Fibroblast of skin of right quadriceps (primary cell): ENCODE measurements around the gene KCNG3.

ENCODE experiments used
- DNase-seq: peaks from one replicate; pipeline ENCODE4 v3.0.0-alpha.2; 2013

KCNG3 gene, protein sequence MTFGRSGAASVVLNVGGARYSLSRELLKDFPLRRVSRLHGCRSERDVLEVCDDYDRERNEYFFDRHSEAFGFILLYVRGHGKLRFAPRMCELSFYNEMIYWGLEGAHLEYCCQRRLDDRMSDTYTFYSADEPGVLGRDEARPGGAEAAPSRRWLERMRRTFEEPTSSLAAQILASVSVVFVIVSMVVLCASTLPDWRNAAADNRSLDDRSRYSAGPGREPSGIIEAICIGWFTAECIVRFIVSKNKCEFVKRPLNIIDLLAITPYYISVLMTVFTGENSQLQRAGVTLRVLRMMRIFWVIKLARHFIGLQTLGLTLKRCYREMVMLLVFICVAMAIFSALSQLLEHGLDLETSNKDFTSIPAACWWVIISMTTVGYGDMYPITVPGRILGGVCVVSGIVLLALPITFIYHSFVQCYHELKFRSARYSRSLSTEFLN

DNA sequence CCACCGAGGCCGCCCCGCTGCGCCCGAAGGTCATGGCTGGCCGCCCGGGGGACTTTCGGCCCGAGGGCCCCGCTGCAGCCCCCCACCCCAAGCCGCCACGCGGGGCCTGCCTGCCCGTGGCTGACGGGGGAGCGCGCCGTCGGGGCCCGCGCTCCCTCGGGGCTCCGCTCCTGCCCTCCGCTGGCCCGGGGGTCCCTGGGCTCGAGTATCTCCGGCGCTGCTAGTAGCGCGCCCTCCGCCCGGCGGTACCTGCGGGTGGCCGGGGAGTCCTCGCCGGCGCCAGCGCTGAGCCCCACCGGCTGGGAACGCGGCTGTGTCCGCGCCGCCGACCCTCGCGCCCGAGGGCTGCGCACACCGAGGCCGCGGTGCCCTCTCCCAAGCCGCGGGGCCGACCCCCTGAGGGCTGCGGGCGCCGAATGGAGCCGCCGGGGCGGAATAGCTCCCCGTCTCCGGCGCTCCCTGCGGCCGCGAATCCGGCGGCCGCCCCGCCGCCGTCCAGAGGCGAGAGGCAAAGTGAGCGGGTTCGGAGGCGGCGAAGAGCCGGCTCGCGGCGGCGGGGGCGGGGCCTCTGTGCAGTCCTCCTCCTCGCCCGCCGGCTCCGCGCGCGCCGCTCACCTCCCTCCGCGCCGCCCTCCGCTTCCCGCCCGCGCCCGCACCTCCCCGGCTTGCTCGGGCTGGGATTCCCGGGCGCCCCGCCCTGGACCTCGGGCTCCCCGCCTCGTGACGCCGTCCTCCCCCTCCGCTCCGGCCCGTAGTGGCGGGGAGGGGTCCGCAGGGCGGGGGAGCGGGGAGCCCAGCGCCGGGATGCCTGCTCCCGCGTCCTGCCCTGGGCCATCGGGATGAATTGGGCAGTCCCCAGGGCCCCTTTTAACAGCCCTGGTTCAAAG lies at the start of gene KCNG3:
TSS of gene KCNG3 (minus strand) at position 515 of the 887 bp plus-strand sequence. CDS start at position 34, 481 bp downstream.
- peak; percentile 34 for DNase-seq

DNA sequence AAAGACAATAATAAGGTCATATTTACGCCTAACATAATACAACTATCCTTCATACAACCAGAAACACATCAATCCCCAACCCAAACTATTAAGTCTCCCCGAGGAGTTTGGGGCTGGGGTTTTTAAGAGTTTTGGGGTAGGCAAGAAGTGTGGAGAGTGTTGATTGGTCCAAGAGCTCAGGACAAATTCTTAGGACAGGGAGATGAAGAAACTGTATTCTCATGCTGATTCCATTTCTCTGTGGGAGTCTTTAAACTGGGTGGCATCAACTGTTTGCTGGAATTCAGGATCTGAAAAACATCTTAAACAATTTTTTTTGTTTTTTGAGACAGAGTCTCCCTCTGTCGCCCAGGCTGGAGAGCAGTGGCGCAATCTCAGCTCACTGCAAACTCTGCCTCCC lies 49.1 kb upstream of the KCNG3 start:
- DNase-seq: no peak

DNA sequence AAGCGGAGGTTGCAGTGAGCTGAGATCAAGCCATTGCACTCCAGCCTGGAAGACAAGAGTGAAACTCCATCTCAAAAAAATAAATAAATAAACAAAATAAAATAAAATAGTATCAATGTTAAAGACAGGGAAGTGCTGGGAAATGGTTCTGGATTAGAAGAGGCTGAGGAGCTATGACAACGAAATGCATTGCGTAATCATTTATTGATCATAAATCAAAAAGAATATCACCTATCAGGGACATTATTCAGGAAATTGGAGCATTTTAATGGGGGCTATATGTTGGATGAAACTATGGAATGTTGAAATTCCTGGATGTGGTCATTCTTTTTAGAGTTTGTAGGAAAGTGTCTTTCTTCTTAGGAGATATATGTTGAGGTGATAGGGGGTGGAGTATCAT lies 43.7 kb upstream of the KCNG3 start:
- DNase-seq: no peak

DNA sequence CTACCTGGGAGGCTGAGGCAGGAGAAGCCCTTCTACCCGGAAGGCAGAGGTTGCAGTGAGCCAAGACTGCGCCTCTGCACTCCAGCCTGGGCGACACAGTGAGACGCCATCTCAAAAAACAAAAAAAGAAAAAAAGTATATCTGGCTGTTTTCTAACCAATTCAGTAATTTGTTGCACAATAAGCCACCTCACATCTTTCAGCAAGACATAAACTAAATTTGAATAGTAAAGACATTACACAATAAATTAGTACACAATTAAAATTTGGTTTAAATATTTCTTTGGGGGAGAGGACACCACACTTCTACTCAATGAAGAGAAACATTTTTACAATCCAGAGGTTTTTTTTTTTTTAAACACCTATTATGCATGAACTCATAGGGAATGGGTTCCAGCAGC lies 38.6 kb upstream of the KCNG3 start:
- DNase-seq: no peak

DNA sequence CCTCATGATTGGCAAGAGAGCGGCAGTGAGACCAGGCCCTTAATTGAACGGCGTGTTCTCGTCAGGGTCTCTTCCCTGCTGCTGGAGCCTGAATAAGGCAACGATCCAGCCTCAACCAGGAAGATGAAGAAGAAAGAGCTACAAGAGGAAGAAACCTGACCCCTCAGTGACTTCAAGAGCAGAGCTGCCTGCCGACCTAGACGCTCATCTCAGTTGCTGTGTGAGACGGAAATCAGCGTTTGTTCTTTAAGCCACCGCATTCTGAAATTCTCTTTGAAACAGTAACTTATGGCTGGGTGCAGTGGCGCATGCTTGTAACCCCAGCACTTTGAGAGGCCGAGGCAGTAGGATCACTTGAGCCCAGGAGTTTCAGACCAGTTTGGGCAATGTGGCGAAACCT lies 29.6 kb upstream of the KCNG3 start:
- no peak for DNase-seq

DNA sequence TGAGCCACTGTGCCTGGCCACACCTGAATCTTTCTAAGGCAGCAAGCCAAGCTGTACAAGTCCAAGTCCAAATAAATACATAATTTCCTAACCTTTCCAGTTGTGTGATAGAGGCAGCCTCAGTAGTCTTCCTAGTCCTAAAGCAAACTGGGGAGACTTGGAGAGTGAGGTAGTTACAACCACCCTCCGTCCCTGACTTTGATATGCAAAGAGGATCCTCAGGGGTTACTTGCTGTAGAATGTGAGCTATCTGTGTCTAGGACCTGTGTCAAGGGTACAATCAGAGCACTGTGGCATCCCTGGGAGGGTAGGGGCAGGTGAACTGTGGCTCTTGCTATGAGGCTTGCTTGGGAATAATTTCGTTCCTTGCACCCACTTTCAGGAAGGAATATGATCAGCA lies 28.3 kb upstream of the KCNG3 start:
- no peak for DNase-seq

DNA sequence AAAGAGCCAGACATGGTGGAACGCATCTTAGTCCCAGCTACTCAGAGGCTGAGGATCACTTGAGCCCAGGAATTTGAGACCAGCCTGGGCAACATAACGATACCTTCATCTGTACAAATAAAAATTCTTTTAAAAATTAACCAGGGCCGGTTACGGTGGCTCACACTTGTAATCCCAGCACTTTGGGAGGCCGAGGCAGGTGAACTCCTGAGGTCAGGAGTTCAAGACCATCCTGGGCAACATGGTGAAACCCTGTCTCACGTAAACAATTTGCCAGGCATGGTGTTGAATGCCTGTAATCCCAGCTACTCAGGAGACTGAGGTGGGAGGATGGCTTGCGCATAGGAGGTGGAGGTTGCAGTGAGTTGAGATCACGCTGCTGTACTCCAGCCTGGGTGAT lies 25.8 kb upstream of the KCNG3 start:
- no peak for DNase-seq

DNA sequence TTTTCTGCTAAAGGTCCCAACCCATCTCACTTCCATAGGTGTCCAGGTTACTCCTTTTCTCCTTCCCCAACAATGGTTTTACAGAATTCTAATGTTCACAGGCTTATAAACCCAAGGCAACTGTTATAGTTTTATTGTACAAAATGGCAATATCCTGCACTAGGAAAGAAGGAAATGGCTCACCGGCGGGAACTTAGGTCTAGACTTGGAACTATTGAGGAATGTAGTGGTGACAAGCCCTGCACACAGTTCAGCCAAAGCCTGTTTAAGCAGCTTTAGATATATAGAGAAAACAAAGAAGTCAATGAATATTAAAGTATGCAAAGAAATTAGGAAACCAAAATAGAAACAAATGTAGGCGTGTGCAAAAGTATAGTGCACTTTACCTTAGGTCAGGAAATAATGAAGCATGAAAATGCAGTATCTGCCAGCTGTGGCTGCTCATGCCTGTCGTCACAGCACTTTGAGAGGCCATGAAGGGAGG lies 22.7 kb upstream of the KCNG3 start:
- DNase-seq: no peak

DNA sequence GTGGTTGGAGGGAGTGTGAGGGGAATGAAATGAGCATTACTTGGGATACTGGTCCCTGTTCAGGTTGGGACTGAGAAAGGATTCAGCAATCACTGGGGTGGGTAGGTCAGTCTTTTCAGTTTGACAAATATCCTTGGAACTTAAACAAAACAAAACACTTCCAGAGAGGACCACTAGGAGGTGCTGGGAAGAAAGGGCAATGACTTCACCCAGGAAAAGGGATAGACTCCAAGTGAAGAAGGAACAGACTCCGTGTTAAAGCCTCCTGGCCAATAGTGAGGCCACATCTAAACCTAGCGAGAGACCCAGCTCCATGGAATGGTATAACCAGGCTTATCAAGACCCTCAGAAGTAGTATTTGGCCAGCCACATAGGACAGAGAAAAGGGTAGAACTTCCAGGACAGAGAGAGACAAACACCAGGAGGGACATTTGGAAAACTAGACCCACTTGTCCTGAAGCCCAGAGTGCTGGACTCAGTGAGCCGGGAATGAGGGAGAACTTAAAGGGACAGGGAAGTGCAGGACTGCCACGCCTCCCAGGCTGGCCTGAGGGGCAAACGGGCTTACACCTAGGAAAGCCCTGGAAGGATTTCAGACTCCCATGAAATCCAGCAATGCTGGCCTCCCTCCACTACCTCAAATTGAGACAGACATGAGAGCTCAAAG lies 19.6 kb upstream of the KCNG3 start:
- peak; percentile 38 for DNase-seq

DNA sequence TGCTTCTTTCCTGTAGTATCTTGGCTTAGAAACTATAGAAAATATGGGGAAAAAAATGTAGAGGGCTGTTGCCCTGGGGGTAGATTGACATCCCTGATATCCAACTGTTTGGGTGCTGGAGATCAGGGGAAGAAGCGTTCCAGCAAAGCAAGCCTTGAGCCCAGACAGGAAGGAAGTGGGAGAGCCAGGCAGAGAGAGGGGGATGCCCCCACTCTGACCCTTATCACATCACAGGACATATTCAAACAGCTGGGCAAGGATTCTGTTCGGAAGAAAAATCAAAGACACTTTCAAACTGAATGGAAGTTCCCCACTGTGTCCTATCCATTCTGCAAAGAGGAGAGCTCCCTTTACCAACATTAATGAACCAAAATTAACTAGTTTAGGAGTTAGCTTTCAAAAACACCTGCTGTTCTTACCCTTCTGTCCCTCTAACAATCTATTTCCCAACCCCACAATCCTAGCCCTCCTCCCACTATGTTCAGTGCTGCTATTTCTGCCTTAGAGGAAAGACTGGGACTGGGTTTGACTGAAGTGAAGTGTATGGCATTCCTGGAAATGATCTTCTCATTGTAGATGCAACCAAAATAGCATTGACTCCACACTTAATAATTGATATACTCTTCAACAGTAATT lies 16.9 kb upstream of the KCNG3 start:
- no peak for DNase-seq

DNA sequence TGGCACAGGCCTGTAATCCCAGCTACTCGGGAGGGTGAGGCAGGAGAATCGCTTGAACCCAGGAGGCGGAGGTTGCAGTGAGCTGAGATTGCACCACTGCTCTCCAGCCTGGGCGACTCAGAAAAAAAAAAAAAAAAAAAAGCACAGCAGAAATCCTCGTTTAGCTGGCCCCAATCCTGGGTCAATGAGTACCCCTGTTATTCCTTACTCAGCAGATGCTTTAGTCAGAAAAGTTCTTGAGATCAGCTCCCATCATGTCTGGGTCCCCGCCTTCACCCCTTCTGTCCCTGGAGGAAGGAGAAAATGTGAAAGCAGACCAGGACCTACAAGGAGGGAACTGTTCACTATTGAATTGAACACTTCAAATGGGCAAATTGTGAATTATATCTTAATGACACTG lies 16.4 kb upstream of the KCNG3 start:
- DNase-seq: no peak

DNA sequence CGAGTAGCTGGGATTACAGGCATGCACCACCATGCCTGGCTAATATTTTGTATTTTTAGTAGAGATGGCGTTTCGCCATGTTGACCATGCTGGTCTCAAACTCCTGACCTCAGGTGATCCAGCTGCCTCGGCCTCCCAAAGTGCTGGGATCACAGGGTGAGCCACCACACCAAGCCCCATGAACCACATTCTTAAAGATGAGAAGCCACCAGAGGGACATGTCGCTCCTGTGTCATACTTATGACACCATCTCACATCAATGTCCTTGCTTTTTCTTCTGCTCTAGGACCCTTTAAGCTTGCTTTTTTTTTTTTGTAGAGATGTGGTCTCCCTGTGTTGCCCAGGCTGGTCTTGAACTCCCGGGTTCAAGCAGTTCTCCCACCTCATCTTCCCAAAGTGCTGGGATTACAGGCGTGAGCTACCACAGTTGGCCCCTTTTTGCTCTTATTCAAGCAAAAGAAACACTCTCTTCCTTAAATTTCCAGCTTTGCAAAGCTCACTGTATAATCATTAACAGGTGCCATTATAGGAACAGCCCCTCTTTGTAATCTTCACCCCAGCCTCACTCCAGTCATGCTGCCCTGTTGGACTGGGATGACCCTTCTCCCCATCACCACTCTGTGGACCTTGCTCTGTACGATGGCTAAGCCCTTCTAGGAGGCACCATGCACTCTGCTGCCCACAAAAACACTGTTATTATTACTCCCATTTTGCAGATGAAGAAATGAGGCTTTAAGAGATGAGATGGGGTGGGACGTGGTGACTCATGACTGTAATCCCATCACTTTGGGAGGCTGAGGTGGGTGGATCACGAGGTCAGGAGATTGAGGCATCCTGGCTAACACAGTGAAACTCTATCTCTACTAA lies 10.8 kb upstream of the KCNG3 start:
- DNase-seq: no peak

DNA sequence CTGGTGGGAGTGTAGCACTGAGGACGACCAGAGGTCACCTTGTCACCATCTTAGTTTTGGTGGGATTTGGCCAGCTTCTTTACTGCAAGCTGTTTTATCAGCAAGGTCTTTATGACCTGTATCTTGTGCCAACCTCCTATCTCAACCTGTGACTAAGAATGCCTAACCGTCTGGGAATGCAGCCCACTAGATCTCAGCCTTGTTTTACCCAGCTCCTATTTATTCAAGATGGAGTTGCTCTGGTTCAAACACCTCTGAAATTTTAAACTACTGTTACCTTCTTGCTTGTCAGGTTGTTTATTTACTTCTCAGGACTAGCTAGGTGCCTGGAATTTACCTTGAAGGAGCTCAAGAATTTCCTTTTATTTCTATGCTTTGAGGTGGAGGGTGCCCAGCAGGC lies 9.5 kb upstream of the KCNG3 start:
- DNase-seq: no peak

DNA sequence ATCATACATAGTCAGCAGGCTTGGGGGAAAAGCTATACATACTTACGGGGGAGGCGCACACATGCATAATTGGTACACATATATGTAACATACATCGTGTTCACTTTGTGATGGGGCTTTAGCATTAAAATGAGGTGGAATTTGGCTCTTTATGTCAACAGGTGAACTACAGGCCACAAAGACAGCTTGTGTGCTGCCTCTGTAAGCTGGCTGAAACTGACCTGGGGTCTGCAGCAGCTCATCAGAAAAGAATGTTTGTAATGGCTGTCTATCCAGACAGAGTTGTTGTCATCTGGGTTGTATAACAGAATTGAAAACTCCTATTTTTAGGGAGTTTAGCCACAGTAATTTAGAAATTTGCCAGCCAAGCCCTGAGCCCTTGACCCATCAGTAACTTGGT lies 4.7 kb upstream of the KCNG3 start:
- DNase-seq: no peak

DNA sequence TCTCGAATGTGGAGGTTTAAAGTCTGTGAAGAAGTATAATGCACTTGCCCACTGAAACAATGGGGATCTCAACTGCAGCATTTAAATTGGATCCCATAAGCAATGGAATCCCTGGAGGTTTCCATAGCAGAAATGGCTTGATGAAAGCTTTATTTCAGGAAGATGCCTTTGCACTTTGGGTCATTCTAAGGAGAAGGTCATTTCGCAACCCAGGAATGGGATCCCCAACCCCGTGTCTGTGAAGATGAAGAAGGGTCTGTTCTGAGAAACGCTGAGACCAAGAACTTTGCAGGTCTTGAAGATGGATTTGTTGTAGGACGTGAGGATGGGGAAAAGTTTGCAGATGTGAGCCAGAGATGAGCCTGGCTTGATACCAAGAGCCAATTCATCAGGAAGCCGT lies 1.8 kb upstream of the KCNG3 start:
- no peak for DNase-seq

DNA sequence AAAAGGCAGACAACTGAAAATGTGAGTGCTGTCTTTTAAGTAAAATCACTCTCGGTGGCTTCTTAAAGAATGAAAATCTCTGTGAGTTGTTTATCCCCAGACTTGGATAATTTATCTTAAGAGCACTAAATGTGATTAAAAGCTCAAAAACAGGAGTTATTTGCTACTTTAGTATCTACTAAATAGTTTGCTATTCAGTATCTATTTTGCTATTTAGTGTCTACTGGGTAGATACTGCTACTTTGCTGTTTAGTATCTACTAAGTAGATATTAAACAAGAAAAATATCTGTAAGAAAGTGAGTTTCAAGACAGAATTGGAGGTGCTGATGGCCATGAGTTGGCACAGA lies 1.4 kb upstream of the KCNG3 start:
- no peak for DNase-seq

DNA sequence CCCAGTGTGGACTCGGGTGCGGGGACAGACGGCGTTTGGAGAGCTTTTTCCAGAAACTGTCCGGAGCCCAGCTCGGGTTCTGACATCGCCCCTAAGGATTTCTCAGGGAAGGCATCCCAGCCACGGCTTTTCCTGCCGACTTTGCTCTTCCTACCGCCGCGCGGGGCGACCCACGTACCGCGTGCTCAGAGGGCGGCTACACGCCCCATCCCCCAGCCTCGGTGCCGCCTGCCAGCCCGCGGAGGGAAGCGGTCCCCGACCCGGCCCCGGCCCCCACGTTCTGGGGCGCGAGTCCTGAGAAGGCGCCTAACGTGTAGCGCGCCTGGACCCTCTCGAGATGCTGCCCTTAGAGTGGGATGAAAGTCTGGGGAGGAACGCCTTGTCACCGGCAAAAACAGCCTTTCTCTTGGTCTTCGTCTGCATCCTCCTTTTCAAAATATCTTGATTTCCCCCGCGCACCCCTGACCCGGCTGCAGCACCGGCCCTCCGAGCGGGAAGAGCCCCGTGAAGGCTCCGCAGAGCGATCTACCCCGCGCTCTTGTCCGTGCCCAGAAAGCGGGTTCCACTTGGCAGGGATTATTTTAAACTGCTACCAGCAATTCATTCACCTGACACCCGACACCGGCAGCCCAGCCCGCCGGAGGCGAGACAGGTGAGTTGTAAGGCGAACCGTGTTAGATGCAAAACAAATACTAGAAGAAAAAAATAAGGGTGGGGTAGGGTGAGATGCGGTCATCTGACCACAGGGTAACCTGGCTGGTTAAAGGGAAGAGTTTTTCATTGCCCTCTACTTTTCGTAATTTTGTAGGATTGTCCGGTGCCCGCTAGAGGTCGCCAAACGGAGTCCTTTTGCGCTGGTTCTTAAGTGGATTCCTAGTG lies 812 bp upstream of the KCNG3 start:
- peak; percentile 57 for DNase-seq

DNA sequence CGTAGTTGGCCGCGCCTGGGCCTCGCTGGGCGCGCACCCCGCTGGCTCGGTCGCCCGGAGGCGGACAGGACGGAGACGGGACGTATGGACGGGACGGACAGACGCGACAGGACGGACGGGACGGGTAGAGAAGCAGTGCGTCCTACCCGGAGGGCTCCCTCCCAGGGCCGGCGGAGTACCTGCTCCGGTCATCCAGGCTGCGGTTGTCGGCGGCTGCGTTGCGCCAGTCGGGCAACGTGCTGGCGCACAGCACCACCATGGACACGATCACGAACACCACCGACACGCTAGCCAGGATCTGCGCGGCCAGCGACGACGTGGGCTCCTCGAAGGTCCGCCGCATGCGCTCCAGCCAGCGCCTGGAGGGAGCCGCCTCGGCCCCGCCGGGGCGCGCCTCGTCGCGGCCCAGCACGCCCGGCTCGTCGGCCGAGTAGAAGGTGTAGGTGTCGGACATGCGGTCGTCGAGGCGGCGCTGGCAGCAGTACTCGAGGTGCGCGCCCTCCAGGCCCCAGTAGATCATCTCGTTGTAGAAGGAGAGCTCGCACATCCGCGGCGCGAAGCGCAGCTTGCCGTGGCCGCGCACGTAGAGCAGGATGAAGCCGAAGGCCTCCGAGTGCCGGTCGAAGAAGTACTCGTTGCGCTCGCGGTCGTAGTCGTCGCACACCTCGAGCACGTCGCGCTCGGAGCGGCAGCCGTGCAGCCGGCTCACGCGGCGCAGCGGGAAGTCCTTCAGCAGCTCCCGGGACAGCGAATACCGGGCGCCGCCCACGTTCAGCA lies 903 bp downstream of the KCNG3 start:
- no peak for DNase-seq

DNA sequence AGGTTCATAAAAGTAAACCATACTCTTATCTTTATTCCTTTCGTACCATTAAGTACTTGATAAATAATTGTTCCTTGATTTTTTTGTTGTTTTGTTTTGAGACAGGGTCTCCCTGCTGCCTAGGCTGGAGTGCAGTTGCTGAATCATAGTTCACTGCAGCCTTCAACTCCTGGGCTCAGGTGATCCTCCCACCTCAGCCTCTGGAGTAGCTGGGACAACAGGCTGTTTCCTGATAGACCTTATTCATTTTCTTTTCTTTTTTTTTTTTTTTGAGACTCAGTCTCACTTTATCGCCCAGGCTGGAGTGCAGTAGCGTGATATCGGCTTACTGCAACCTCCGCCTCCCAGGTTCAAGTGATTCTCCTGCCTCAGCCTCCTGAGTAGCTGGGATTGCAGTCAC lies 5.5 kb downstream of the KCNG3 start:
- DNase-seq: no peak
